HepG2 (cell line): ENCODE results near the gene GNAI2. TPM values are rescaled to one million over a fixed set of nuclear protein-coding genes. Genes with fewer than 3 reads are reported as not detected.

Experiments used
- ATAD3A ChIP-seq: sonication (generic); formaldehyde crosslinking; IDR thresholded peaks from 2 replicates; pipeline ENCODE4 v1.4.0; 2020; ENCODE audit warnings: missing genetic modification reagents
- CCAR2 ChIP-seq: fragments of 200-400 bp; formaldehyde crosslinking; optimal IDR thresholded peaks from 2 replicates; pipeline ENCODE3; 2018; ENCODE audit warnings: low read depth, mild to moderate bottlenecking, low read length, moderate library complexity
- FIP1L1 ChIP-seq: fragments of 200-400 bp; formaldehyde crosslinking; IDR thresholded peaks from 2 replicates; pipeline ENCODE4 v1.6.1; 2018; ENCODE audit warnings: low read depth, mild to moderate bottlenecking, low read length, moderate library complexity, borderline replicate concordance; ENCODE audit not compliant: insufficient read depth
- FLYWCH1 ChIP-seq: sonication (generic); formaldehyde crosslinking; IDR thresholded peaks from 2 replicates; pipeline ENCODE4 v1.8.1; 2023; ENCODE audit warnings: mild to moderate bottlenecking, missing genetic modification reagents
- FOXM1 ChIP-seq: sonication (generic); formaldehyde crosslinking; IDR thresholded peaks from 2 replicates; pipeline ENCODE4 v1.5.0; 2020; ENCODE audit warnings: missing genetic modification reagents
- HMG20B ChIP-seq: conservative IDR thresholded peaks from 2 replicates; pipeline ENCODE4 v1.6.1; 2016; ENCODE audit warnings: missing genetic modification reagents, missing compliant biosample characterization
- HMGXB4 ChIP-seq, 2 experiments: sonication (generic) in 1 of 2; formaldehyde crosslinking in 1 of 2; IDR thresholded peaks; 2 replicates each; pipeline versions ENCODE4 v1.4.0 to v1.6.1; 2018 to 2020; ENCODE audit warnings: missing genetic modification reagents in 2 of 2, borderline replicate concordance in 1 of 2, low read depth in 1 of 2, mild to moderate bottlenecking in 1 of 2, missing biosample characterization in 1 of 2
- KLF6 ChIP-seq: IDR thresholded peaks from 2 replicates; pipeline ENCODE4 v1.8.0; 2016; ENCODE audit warnings: missing biosample characterization, missing genetic modification reagents
- NFKB2 ChIP-seq: sonication (generic); formaldehyde crosslinking; IDR thresholded peaks from 2 replicates; pipeline ENCODE4 v1.4.0; 2020; ENCODE audit warnings: missing genetic modification reagents, borderline replicate concordance
- NPAS2 ChIP-seq: sonication (generic); formaldehyde crosslinking; IDR thresholded peaks from 2 replicates; pipeline ENCODE4 v1.8.0; 2022; ENCODE audit warnings: mild to moderate bottlenecking, missing genetic modification reagents, borderline replicate concordance
- PLSCR1 ChIP-seq: sonication (generic); formaldehyde crosslinking; IDR thresholded peaks from 2 replicates; pipeline ENCODE4 v1.5.0; 2020; ENCODE audit warnings: missing genetic modification reagents, mild to moderate bottlenecking, borderline replicate concordance
- SOX5 ChIP-seq: IDR thresholded peaks from 2 replicates; pipeline ENCODE4 v1.6.1; 2016; ENCODE audit warnings: borderline replicate concordance
- THAP11 ChIP-seq: IDR thresholded peaks from 2 replicates; pipeline ENCODE4 v1.6.1; 2016; ENCODE audit warnings: missing biosample characterization, missing genetic modification reagents
- YEATS2 ChIP-seq: sonication (generic); formaldehyde crosslinking; IDR thresholded peaks from 2 replicates; pipeline ENCODE4 v1.4.0; 2020; ENCODE audit warnings: missing genetic modification reagents, borderline replicate concordance
- ZBTB21 ChIP-seq: sonication (generic); formaldehyde crosslinking; IDR thresholded peaks from 2 replicates; pipeline ENCODE4 v1.4.0; 2020; ENCODE audit warnings: missing genetic modification reagents
- ZFP36 ChIP-seq: fragments of 150-350 bp; IDR thresholded peaks from 2 replicates; pipeline ENCODE4 v1.6.1; 2018; ENCODE audit warnings: borderline replicate concordance, low read length, low read depth; ENCODE audit not compliant: partially characterized antibody
- ZNF33B ChIP-seq: sonication (generic); formaldehyde crosslinking; IDR thresholded peaks from 2 replicates; pipeline ENCODE4 v1.5.1; 2020; ENCODE audit warnings: mild to moderate bottlenecking, missing genetic modification reagents
- ZNF503 ChIP-seq: sonication (generic); formaldehyde crosslinking; IDR thresholded peaks from 2 replicates; pipeline ENCODE4 v1.4.0; 2020; ENCODE audit warnings: missing genetic modification reagents
- ZNF546 ChIP-seq: sonication (generic); formaldehyde crosslinking; conservative IDR thresholded peaks from 2 replicates; pipeline ENCODE4 v1.8.1; 2023; ENCODE audit warnings: mild to moderate bottlenecking, missing genetic modification reagents
- ZNF691 ChIP-seq: sonication (generic); formaldehyde crosslinking; IDR thresholded peaks from 2 replicates; pipeline ENCODE4 v1.4.0; 2020; ENCODE audit warnings: missing genetic modification reagents, low read depth, mild to moderate bottlenecking, borderline replicate concordance
- polyA plus RNA-seq, 8 experiments: library from polyadenylated mRNA; depleted of rRNA in 3 of 8; stranded (reverse) in 7 of 8; unstranded in 1 of 8; fragments of >200 nt; fragmentation: Illumina TruSeq in 4 of 8; extraction: Trizol in 4 of 8; gene quantifications; 2 replicates each; pipeline versions ENCODE4 v1.2.1 to v1.2.3, GENCODE V29; 2011 to 2016; ENCODE audit warnings: low read depth in 4 of 8, missing spikeins in 1 of 8, mixed read lengths in 1 of 8; ENCODE audit not compliant: insufficient read depth in 1 of 8
- total RNA-seq, 5 experiments: library from RNA; depleted of rRNA; stranded (reverse); fragments of >200 nt; fragmentation: Illumina TruSeq; extraction: Trizol; gene quantifications; 2 replicates each; pipeline ENCODE4 v1.2.3, GENCODE V29; 2016; ENCODE audit warnings: low read depth in 1 of 5
- TF ChIP-seq, protein P1 (sequence below): sonication (generic); formaldehyde crosslinking; IDR thresholded peaks from 2 replicates; pipeline ENCODE4 v1.9.0; 2021; ENCODE audit warnings: missing genetic modification reagents, borderline replicate concordance
- TF ChIP-seq, protein P2 (sequence below): sonication (generic); formaldehyde crosslinking; IDR thresholded peaks from 2 replicates; pipeline ENCODE4 v1.4.0; 2020; ENCODE audit warnings: low read depth, mild to moderate bottlenecking, missing genetic modification reagents

The GNAI2 gene
- total and polyA plus RNA-seq, 2 of the 13 experiments (the other 11 are each of a cell fraction or from before 2014, with no cell fraction given): 51.1 to 66.2 TPM

DNA sequence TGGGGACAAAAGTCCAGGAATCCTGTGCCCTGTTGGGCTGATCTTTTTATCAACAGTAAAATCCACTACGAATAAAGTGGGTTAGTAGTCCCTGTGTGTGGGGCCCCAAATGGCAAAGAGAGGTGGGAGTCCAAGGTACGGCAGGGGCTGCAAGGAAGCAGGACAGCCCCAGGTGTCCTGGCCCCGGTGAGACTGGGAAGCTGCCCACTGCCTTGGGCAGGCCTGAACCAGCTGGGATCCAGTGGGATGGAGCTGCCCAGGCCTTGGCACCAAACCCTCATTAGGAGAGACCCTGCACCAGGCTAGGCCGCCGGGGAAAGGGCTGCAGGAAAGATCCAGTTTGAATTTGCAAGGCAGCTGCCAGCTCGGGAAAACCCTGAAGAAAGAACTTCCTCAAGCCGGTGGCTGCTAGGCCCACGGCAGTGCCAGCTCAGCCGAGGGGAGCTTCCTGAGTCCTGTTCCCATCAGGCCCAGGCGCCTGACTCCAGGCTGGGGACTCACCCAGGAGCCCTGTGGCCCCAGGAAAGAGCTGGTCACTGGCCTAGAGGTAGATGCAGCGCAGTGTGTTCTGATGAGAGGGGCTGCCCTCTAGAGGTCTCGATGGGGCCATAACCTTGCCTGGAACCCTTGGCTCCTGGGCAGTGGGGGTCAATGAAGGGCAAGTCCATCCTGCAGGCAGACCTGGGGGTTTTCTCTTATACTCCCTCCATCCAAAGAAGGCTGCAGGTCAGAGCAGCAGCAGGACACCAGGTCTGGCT lies 14.4 kb upstream of the GNAI2 start (continued):
- TF ChIP-seq PLSCR1 (no peak), NPAS2 (no peak), THAP11 (CRISPR knock-in tag) (no peak), ZNF33B (CRISPR knock-in tag) (no peak), ZFP36 (no peak), CCAR2 (no peak), ATAD3A (no peak), KLF6 (CRISPR knock-in tag) (peak; percentile 47; the same call in 1 of the 2 replicates), HMG20B (no peak), ZNF503 (CRISPR knock-in tag) (no peak), NFKB2 (peak; percentile 76; the same call in 1 of the 2 replicates), ZBTB21 (CRISPR knock-in tag) (no peak), SOX5 (peak; percentile 25; the same call in 1 of the 2 replicates), YEATS2 (CRISPR knock-in tag) (no peak), ZNF691 (peak; percentile 22; the same call in 1 of the 2 replicates), FIP1L1 (no peak), FOXM1 (CRISPR knock-in tag) (no peak), FLYWCH1 (CRISPR knock-in tag) (no peak), HMGXB4 (CRISPR knock-in tag; IDR thresholded peaks at IDR 0.05; ENCODE audit: borderline replicate concordance in 1 of 2, low read depth in 1 of 2) (peak; percentile 58 to 63; a peak in 3 of 4 replicates), ZNF546 (CRISPR knock-in tag) (no peak)
- TF ChIP-seq, protein P1, sequence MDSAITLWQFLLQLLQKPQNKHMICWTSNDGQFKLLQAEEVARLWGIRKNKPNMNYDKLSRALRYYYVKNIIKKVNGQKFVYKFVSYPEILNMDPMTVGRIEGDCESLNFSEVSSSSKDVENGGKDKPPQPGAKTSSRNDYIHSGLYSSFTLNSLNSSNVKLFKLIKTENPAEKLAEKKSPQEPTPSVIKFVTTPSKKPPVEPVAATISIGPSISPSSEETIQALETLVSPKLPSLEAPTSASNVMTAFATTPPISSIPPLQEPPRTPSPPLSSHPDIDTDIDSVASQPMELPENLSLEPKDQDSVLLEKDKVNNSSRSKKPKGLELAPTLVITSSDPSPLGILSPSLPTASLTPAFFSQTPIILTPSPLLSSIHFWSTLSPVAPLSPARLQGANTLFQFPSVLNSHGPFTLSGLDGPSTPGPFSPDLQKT (CRISPR knock-in tag): no peak
- TF ChIP-seq, protein P2, sequence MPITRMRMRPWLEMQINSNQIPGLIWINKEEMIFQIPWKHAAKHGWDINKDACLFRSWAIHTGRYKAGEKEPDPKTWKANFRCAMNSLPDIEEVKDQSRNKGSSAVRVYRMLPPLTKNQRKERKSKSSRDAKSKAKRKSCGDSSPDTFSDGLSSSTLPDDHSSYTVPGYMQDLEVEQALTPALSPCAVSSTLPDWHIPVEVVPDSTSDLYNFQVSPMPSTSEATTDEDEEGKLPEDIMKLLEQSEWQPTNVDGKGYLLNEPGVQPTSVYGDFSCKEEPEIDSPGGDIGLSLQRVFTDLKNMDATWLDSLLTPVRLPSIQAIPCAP (CRISPR knock-in tag): no peak
